ENCODE results near the gene ICAM3. TPM values are rescaled to one million over a fixed set of nuclear protein-coding genes. Genes with fewer than 3 reads are reported as not detected.
"Not testable (repeated sequence)": the region's sequence is repeated elsewhere in the genome, so short reads cannot be mapped to it uniquely, and the experiment has no call there.

Gene ICAM3, protein sequence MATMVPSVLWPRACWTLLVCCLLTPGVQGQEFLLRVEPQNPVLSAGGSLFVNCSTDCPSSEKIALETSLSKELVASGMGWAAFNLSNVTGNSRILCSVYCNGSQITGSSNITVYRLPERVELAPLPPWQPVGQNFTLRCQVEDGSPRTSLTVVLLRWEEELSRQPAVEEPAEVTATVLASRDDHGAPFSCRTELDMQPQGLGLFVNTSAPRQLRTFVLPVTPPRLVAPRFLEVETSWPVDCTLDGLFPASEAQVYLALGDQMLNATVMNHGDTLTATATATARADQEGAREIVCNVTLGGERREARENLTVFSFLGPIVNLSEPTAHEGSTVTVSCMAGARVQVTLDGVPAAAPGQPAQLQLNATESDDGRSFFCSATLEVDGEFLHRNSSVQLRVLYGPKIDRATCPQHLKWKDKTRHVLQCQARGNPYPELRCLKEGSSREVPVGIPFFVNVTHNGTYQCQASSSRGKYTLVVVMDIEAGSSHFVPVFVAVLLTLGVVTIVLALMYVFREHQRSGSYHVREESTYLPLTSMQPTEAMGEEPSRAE
- 11.5 TPM for polyA plus RNA-seq (2013, experiment 1 of 2)
- 10.3 TPM for polyA plus RNA-seq (2013, experiment 2 of 2)

DNA sequence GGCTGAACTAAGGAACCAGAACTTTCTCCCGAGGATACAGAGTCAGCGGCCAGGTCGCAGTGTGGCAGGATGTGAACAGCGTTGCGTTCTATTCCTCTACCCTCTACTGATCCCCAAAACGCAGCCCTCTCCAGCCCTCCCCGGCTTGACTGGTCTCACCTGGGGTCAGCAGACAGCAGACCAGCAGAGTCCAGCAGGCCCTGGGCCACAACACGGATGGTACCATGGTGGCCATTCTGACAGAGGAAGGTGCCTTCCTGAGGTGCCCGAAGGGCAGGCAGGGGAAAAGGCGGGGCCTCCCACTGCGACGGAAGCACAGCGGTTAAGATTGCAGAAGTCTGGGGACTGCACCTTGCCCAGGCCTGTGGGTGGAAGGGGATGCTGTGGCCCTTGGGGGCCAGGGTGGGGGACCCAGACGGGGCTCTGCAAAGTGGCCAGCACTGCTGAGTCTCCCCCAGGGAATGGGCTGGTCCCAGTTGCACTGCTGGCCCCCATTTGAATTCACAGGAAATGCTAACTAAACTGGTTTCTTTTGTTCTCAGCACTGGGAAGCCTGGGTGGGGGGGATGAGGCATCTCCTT lies at the start of gene ICAM3:
TSS of gene ICAM3 (minus strand) at position 245 of the 581 bp plus-strand sequence. CDS start at position 235, 10 bp downstream.
- no peak within 1 kb of the TSS for H3K27ac ChIP-seq (ENCODE audit: low read depth, low read length, severe bottlenecking)
- H3K4me3 ChIP-seq (ENCODE audit: extremely low read depth, insufficient read depth, low read length, poor library complexity, severe bottlenecking) = no peak within 1 kb of the TSS
- WGBS, 2 experiments (ENCODE audit: insufficient coverage in 2 of 2) = 67 to 70% methylated on average over 4 to 14 of the region's 14 CpGs

DNA sequence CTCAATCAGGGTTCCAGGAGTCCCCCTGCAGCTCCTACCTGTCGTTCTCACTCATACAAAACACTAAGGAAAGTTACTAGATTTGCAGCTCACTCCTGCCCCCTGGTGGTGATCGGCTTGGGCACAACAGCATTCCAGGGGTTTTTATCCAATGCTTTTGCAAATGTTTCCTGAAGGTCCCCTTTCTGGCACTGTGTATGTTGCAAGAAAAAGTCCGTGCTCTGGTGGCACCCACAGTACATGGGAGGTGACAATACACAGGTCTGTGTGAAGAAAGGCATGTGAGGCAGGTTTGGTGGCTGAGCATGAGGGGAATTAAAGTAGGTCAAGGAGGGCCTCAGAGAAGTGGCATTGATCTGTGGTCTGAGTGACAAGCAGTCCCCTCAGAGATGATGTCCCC lies 49.5 kb upstream of the ICAM3 start:
- Histone ChIP-seq H3K4me1 (ENCODE audit: control insufficient read depth, insufficient read depth, low read length, poor library complexity, severe bottlenecking) (no peaks in the 10 kb centered on the region), H3K36me3 (ENCODE audit: control insufficient read depth, insufficient read depth, low read length) (peaks cover 44% of the 10 kb centered on the region), H3K4me3 (ENCODE audit: extremely low read depth, insufficient read depth, low read length, poor library complexity, severe bottlenecking) (no peak overlapping the region), H3K27ac (ENCODE audit: low read depth, low read length, severe bottlenecking) (no peak overlapping the region), H3K9me3 (ENCODE audit: control insufficient read depth, low read length) (no peaks in the 10 kb centered on the region)
- 3 to 5% methylated on average over 3 of the region's 3 CpGs for WGBS, 2 experiments (ENCODE audit: insufficient coverage in 2 of 2)

More for the DNA sequence above, at the start of gene ICAM3:
- Histone ChIP-seq H3K4me1 (ENCODE audit: control insufficient read depth, insufficient read depth, low read length, poor library complexity, severe bottlenecking) (no peaks in the 10 kb centered on the region), H3K36me3 (ENCODE audit: control insufficient read depth, insufficient read depth, low read length) (no peaks in the 10 kb centered on the region), H3K9me3 (ENCODE audit: control insufficient read depth, low read length) (no peaks in the 10 kb centered on the region)

DNA sequence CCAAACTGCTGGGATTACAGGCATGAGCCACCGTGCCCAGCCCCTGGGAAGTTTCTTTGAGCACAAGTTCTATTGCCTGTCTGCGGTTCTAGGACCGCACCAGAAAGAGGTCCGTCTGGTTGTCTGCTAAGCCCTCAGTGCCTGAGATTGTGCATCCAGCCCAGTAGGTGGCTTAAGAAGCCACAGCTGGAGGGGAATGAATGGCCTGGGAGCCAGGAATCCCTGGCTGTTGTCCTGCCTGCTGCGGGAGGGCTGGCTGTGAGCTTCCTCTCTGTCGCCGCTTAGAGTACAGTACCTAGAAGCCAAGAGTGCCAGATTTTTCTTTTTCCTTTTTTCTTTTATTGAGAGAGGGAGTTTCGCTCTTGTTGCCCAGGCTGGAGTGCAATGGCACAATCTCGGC lies 45.2 kb upstream of the ICAM3 start:
- Histone ChIP-seq H3K27ac (ENCODE audit: low read depth, low read length, severe bottlenecking) (no peak overlapping the region), H3K36me3 (ENCODE audit: control insufficient read depth, insufficient read depth, low read length) (peaks cover 2% of the 10 kb centered on the region), H3K9me3 (ENCODE audit: control insufficient read depth, low read length) (no peaks in the 10 kb centered on the region), H3K4me3 (ENCODE audit: extremely low read depth, insufficient read depth, low read length, poor library complexity, severe bottlenecking) (no peak overlapping the region), H3K4me1 (ENCODE audit: control insufficient read depth, insufficient read depth, low read length, poor library complexity, severe bottlenecking) (no peaks in the 10 kb centered on the region)
- 83 to 85% methylated on average over 4 to 9 of the region's 9 CpGs for WGBS, 2 experiments (ENCODE audit: insufficient coverage in 2 of 2)

GRCh38 chr19:10383223-10383499 lies 43.7 kb upstream of the ICAM3 start:
- H3K9me3 ChIP-seq (ENCODE audit: control insufficient read depth, low read length); H3K27ac ChIP-seq (ENCODE audit: low read depth, low read length, severe bottlenecking); H3K4me3 ChIP-seq (ENCODE audit: extremely low read depth, insufficient read depth, low read length, poor library complexity, severe bottlenecking); H3K36me3 ChIP-seq (ENCODE audit: control insufficient read depth, insufficient read depth, low read length); H3K4me1 ChIP-seq (ENCODE audit: control insufficient read depth, insufficient read depth, low read length, poor library complexity, severe bottlenecking): not testable (repeated sequence)
- WGBS, 2 experiments (ENCODE audit: insufficient coverage in 2 of 2) = 95 to 100% methylated on average over 3 to 4 of the region's 8 CpGs

GRCh38 chr19:10380313-10381102 lies 41.1 kb upstream of the ICAM3 start, which contains the start of gene TYK2:
TYK2 (minus strand) TSS chr19:10380572; CDS start chr19:10378406, 2,166 bp downstream.
- H3K36me3 ChIP-seq (ENCODE audit: control insufficient read depth, insufficient read depth, low read length) = peaks cover 18% of the 10 kb centered on the region
- WGBS, 2 experiments (ENCODE audit: insufficient coverage in 2 of 2) = 0% methylated on average over 54 to 56 of the region's 58 CpGs
- no peak within 1 kb of the TSS for H3K27ac ChIP-seq (ENCODE audit: low read depth, low read length, severe bottlenecking)
- no peaks in the 10 kb centered on the region for H3K9me3 ChIP-seq (ENCODE audit: control insufficient read depth, low read length)
- H3K4me3 ChIP-seq (ENCODE audit: extremely low read depth, insufficient read depth, low read length, poor library complexity, severe bottlenecking) = peak within 1 kb of the TSS; percentile 83
- no peaks in the 10 kb centered on the region for H3K4me1 ChIP-seq (ENCODE audit: control insufficient read depth, insufficient read depth, low read length, poor library complexity, severe bottlenecking)

DNA sequence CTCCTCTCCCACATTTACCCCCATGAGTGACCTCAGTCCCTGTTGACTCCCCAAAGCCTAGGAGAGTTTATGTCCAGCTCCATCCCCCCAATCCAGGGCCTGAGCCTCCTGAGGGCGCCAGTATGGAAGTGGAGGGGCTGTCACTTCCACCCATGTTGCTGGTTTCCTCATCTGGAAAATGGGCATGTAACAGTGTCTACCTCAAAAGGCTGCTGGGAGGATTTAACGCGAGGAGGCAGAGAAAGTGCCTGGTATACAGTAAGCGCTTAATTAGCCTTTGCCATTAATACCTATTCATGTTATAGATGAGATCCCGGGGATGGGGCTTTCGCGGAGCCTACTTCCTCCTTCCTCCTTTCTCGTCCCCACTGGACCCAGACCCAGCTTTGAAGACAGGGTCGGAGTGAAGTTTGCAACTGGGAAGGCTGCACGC lies 40.5 kb upstream of the ICAM3 start:
- no peaks in the 10 kb centered on the region for H3K9me3 ChIP-seq (ENCODE audit: control insufficient read depth, low read length)
- no peak overlapping the region for H3K27ac ChIP-seq (ENCODE audit: low read depth, low read length, severe bottlenecking)
- WGBS, 2 experiments (ENCODE audit: insufficient coverage in 2 of 2) = 3% methylated on average over 6 to 9 of the region's 10 CpGs
- peaks cover 24% of the 10 kb centered on the region for H3K36me3 ChIP-seq (ENCODE audit: control insufficient read depth, insufficient read depth, low read length)
- peak overlapping the region; percentile 83 for H3K4me3 ChIP-seq (ENCODE audit: extremely low read depth, insufficient read depth, low read length, poor library complexity, severe bottlenecking)
- no peaks in the 10 kb centered on the region for H3K4me1 ChIP-seq (ENCODE audit: control insufficient read depth, insufficient read depth, low read length, poor library complexity, severe bottlenecking)

- Histone ChIP-seq H3K36me3 (ENCODE audit: control insufficient read depth, insufficient read depth, low read length) (peaks cover 31% of the 10 kb centered on the region), H3K4me3 (ENCODE audit: extremely low read depth, insufficient read depth, low read length, poor library complexity, severe bottlenecking) (no peak overlapping the region), H3K4me1 (ENCODE audit: control insufficient read depth, insufficient read depth, low read length, poor library complexity, severe bottlenecking) (no peaks in the 10 kb centered on the region), H3K9me3 (ENCODE audit: control insufficient read depth, low read length) (no peaks in the 10 kb centered on the region), H3K27ac (ENCODE audit: low read depth, low read length, severe bottlenecking) (no peak overlapping the region)
- 91 to 97% methylated on average over 7 of the region's 8 CpGs for WGBS, 2 experiments (ENCODE audit: insufficient coverage in 2 of 2)
Measured at GRCh38 chr19:10378124-10378523, 38.7 kb upstream of the ICAM3 start.

GRCh38 chr19:10377140-10377640 lies 37.8 kb upstream of the ICAM3 start:
- not testable (repeated sequence) for H3K4me1 ChIP-seq (ENCODE audit: control insufficient read depth, insufficient read depth, low read length, poor library complexity, severe bottlenecking); H3K27ac ChIP-seq (ENCODE audit: low read depth, low read length, severe bottlenecking); H3K4me3 ChIP-seq (ENCODE audit: extremely low read depth, insufficient read depth, low read length, poor library complexity, severe bottlenecking); H3K9me3 ChIP-seq (ENCODE audit: control insufficient read depth, low read length)
- H3K36me3 ChIP-seq (ENCODE audit: control insufficient read depth, insufficient read depth, low read length) = peaks cover 37% of the 10 kb centered on the region
- 100% methylated on average over 2 of the region's 2 CpGs; no CpG with 5 or more reads in 1 of the 2 experiments for WGBS, 2 experiments (ENCODE audit: insufficient coverage in 2 of 2)

- 97 to 98% methylated on average over 4 of the region's 5 CpGs for WGBS, 2 experiments (ENCODE audit: insufficient coverage in 2 of 2)
- Histone ChIP-seq H3K9me3 (ENCODE audit: control insufficient read depth, low read length) (no peaks in the 10 kb centered on the region), H3K36me3 (ENCODE audit: control insufficient read depth, insufficient read depth, low read length) (peaks cover 45% of the 10 kb centered on the region), H3K4me3 (ENCODE audit: extremely low read depth, insufficient read depth, low read length, poor library complexity, severe bottlenecking) (no peak overlapping the region), H3K27ac (ENCODE audit: low read depth, low read length, severe bottlenecking) (no peak overlapping the region), H3K4me1 (ENCODE audit: control insufficient read depth, insufficient read depth, low read length, poor library complexity, severe bottlenecking) (no peaks in the 10 kb centered on the region)
Measured at GRCh38 chr19:10374931-10375330, 35.5 kb upstream of the ICAM3 start.

DNA sequence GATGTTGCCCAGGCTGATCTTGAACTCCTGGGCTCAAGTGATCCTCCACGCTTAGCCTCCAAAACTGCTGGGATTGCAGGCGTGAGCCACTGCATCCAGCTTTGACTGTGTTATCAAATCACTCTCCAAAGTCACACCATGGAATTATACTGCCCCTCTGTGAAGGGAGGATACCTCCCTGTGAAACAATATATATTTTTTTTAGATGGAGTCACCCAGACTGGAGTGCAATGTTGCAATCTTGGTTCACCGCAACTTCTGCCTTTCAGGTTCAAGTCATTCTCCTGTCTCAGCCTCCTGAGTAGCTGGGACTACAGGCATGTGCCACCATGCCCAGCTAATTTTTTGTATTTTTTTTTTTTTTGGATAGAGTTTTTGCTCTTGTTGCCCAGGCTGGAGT lies 33.3 kb upstream of the ICAM3 start:
- Histone ChIP-seq H3K27ac (ENCODE audit: low read depth, low read length, severe bottlenecking) (no peak overlapping the region), H3K4me3 (ENCODE audit: extremely low read depth, insufficient read depth, low read length, poor library complexity, severe bottlenecking) (no peak overlapping the region), H3K4me1 (ENCODE audit: control insufficient read depth, insufficient read depth, low read length, poor library complexity, severe bottlenecking) (no peaks in the 10 kb centered on the region), H3K36me3 (ENCODE audit: control insufficient read depth, insufficient read depth, low read length) (peaks cover 54% of the 10 kb centered on the region), H3K9me3 (ENCODE audit: control insufficient read depth, low read length) (no peaks in the 10 kb centered on the region)
- 88 to 100% methylated on average over 2 to 3 of the region's 3 CpGs for WGBS, 2 experiments (ENCODE audit: insufficient coverage in 2 of 2)

Measured in mesodermal cell (in vitro differentiated cells).